ENCODE data around the gene RIMS3.

The RIMS3 gene

DNA sequence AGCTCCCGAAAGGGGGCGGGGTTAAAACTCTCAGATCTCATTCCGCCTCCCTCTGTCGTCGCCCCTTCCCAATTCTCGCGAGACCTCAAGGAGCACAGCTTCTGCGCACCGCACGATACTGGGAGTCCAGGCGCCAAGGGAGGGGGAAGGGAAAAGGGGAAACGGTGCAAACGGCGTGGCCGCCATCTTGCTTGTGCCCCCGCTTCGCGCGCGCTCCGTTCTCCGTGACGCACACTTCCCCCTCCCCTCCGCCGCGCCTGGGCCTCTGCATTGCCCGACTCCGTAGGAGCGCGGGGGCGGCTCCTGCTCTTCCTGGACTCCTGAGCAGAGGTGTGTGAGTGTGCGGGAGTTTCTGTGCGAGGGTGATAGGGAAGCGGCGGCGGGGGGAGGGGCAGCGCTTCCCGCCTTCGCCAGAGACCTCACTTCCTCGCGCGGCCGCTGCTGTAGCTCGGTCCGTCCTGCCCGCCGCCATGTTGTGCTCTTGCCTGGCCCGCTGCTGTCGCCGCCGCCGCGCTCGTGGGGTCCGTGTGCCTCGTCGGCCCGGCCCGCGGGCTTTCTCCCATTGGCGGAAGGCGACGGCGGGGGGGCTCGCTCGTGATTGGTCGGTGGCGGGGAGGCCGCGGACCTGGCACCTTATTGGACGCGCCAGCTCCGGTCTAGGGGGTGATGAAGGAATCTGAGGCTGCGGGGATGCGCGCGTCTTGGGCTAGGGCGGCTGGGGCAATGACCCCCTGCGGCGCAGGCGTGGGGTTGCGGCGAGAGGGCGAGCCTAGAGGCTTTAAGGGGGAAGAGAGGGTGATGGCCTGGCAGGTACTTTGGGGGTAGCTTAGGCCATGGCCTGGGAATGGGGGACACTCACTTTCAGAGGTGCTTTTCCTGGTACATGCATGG lies 26.3 kb upstream of the RIMS3 start, which contains the start of gene NFYC:
NFYC (plus strand) TSS at position 167 of the 891 bp plus-strand sequence. CDS start 47,140 bp downstream, outside the sequence.
- DNase-seq = peak; percentile 95

DNA sequence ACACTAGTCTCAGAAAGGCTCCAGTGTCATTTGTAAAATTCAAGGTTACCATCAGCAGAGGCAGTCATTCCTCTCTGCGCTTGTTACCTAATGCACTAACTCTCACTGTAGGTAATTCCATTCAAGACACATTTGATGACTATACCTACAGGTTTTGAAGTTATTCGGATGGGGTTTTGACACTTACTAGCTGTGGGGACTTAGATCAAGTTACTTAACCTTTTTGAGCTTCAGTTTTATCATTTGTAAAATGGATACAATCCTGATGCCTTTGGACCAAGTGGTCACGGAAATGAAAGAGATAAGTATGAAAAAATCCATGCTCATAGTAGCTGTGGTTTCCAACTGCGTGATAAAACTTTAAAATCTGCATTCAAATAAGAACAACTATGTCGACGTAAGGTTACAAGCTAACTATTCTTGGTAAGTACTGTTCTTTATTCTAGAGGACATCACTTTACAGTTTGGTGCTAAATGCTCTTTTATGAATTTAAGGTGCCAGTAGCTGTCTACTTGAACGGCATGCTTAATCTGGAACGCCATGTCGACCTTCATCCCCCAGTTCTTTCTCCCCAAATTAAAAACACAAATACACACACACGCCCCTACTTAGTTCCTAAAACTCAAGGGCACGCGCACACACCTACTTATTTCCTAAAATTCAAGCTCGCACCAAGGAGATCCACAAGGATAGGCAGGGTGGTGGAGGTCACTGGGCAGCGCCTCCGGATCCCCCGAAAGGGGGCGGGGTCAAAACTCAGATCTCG lies 25.5 kb upstream of the RIMS3 start:
- no peak for DNase-seq

DNA sequence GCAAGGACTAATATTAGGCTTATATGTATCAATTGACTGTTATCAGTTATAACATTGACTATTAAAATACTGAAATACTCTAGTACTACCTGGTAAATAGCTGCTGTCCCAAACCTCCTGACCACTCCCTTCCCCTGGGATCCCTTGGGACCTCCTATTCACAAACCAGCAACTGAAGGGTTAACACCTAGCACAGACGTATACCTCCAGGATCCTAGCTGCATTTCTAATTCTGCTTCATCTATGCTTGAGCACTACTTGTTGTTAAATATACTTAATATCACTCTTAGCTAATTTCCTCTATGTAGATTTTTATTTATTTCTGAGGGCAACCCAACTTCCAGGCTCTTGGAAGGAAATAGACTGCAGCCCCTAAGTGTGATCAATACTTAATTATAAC lies 24.3 kb upstream of the RIMS3 start:
- no peak for DNase-seq

DNA sequence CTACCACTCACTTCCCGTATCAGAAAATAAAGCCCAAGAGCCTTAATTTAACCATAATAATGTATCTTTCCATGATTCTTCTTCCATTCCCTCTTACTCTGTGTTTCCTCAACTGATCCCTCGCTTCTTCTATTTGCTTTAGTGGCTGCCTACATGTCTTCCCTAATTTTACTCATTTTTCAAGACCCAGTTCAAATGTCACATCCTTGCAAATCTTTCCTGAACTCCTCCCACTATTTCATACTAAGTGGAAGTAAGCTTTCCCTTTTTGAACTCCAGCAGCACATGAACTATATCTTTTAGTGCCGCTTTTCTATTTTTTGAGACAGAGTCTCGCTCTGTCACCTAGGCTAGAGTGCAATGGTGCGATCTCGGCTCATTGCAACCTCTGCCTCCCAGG lies 22.2 kb upstream of the RIMS3 start:
- DNase-seq = no peak

DNA sequence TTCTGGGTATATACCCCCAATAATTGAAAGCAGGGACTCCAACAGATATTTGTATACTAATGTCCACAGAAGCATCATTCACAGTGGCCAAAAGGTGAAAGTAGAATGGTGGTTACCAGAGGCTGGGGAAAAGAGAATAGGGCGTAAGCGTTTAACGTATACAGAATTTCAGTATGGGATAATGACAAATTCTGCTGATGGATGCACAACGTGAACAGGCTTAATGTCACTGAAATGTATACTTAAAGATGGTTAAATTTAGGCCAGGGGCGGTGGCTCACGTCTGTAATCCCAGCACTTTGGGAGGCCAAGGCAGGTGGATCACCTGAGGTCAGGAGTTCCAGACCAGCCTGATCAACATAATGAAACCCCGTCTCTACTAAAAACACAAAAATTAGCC lies 21.6 kb upstream of the RIMS3 start:
- DNase-seq = no peak

DNA sequence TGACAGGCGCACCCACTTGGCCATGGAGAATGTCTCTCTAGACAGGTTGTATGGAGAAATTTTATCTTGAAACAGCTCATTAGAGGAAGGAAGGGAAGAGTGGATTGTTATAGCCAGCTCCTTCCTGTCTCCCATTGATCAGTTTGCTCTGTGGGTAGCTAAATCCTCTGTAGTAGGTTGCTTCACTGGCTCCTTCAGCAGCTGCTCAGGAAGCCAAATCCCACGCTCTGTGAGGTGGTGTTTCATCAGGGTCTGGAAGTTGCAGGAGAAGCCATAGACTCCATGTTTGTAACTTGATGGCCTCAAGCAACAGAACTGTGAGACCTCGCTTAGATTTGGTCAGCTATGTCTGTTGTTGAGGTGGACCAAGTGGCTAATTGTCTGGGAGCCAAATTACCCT lies 19.2 kb upstream of the RIMS3 start:
- no peak for DNase-seq

DNA sequence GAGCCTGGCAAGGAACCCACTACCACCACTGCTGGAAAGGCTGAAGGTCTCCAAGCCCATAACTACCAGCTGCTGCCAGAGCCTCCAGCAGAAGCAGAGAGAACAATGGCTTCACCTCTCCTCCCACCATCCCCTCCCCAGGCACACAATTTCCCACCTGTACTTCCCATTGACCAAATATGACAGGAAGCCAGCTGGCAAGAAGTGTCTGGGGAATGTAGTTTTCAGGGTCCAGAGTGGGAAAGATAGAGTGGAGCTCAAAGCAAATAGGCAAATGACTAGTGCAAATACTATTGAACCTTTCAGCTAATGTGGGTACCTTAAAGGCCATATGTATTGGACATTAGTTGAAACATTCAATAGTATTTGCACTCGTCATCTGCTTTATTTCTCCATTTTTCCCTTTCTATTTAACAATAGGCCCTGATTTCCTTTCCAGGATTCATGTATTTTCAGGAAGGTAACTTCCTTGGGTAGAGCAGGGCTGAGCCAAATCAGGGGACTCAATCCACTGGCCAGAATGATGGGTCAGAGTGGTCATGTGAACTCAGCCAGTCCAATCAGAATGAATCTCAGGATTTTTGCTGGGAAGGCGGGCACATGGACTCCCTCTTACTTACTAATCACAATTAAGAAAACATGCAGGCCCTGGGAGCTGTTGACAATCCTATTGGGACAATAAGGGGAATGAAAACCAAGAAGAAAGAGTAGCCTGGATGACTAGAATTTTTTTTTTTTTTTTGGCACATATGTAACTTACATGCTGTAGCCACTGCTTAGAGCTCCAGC lies 13.9 kb upstream of the RIMS3 start:
- DNase-seq = no peak

DNA sequence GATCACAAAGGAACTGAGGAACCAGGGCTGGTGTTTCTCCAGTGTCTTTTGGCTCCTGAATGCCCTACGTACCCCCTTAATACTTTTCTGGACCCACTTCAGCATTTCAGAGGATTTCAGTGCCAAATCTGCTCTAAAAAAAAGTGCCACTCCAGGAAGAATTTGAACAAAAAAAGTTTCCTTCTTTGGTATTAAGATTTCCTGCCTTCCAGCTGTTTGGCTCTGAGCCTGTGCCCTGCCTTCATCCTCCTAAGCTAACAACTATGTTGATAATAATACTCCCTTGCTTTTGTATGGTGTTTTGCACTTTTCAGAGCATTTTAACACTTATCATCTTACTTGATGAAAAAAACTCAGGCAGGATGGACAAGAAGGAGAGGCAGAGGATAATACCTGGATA lies 11.0 kb upstream of the RIMS3 start:
- no peak for DNase-seq

DNA sequence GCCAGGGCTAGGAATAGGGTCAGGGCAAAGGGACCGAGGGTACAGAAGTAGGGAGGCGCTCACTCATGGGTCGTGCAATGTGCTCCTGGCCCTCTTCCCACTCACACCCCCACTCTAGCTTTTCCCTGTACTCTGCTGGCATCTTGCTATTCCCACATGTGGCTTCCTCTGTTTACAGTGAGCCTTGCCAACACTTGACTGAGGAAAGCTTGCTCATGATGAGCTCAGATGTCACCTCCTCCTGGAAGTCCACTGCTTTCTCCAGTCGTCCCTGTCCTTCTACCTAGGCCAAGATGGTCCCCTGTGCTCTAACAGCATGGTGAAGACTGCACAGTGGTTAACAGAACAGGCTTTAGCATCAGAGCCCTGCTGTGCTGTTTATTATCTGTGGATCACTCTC lies 8.0 kb upstream of the RIMS3 start:
- DNase-seq = no peak

DNA sequence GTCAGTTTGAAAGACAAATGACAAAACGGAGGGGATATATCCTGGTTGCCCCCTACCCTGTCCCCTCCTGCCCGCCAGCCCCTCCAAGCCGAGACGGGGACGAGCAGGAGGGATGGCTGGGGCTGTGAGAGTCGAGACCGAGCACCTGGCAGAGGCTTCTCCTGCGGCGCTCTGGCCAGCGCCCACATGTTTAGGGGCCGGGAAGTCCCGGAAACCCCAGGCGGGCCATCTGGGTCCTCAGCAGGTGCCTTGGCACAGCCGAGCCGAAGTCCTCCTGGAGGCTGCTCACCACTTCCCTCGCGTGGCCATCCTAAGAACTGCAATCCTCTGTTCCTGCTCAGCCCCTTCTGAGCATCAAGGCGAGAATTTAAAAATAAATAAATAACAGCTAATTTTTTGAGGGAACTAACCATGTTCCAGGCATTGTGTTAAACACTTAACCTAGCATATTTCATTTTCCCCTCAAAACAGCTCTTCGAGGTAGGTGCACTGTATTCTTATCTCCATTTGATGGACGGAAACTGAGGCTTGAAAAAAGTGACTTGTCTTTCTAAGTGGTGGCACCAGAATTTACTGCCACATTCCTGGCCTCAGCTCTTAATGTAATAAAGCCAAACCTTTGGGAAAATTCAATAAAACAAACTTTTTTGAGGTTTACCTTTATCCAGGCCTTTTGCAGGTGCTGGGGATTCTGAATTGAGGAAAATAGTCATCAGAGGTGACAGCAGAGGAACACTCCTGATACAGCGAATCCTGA lies 3.5 kb upstream of the RIMS3 start:
- DNase-seq = peak; percentile 82

DNA sequence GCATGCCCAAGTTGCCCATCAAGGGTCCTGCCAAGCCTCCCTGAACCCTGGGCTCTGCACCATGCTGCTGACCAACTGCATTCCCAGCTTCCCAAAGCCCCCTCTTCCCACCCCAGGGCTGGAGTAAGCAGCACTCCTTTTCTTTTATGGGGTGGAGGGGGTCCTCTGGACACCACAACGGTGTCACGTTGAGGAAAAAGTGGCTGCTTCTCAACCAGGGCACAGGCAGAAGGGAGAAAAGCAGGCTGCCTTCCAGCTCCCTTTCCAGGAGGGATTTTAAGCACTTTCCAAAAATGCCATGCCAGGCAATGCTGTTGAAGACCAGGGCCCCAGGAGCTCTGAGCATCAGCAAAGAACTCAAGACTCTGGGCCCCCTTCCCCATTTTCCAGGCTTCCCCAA lies 691 bp downstream of the RIMS3 start:
- no peak for DNase-seq

DNA sequence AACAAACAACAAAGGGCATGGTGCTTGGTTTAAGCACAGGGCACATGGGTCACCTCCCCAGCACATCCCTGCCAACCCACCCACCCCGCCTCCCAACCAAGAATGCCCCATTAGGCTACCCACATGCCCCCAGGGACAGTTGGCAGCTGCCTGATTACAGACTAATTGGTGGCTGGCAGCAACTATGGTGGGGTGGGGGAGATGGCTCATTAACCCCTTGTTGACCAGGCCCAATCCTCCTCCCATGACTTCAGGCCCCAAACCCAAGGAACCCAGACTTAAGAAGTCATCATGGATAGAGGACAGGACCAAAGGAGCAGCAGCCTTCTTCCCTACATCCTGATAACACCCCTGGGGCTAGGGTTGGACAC lies 1.3 kb downstream of the RIMS3 start:
- no peak for DNase-seq

DNA sequence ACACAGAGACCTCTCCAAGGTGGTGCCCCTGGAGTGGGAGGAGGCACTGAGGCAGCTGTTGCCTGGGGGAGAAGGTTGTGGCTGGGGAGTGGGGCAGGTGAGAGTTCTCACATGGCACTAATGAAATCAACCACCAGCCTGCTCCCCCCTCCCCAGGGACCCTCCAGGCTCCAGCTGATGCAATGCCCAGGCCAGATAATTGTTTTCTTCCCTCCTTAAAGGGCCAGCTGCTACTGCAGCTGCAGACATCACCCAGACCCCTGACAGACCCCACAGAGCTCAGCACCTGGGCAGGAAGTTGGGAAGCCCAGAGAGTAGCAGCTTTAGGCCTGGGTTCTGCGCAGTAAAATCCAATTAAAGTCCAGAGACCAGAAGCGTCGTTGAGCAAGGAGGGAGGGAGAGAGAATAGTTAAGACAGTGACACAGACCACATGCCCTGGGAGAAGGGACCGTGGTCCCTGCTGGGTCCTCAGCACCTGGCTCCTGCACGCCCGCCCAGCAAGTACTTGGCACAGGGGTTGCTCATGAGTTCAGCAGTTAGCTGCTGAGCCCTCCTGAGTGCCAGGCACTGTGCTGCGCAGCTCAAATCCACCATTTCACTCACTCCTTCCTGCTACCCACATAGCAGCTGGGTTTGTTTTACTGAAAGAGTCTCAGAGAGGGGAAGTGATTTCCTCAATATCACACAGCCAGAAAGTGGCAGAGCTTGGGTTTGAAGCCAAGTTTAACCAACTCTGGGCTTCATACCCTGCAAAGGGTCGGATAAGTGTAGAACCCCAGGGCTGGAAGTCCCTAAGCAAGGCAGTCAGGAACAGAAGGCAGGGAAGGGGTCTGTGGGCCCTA lies 1.9 kb downstream of the RIMS3 start:
- DNase-seq = no peak

DNA sequence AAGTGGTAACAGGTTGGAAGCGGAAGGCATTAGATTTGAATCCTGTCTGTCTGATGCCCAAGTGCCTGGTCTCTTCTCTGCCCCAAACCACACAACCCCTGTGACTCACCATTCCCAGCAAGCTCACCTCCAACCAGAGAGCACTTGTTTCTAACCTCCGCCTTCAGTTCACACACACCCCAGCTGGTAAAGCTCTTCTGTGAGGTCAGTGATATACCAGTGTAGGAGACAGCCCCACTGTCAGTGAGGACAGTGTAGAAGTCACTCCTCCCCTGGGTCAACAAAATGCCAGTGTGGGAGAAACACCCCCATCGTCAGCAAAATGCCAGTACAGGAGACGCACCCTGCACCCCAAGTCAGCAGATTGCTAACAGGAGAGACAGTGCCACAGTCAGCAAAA lies 2.6 kb downstream of the RIMS3 start:
- no peak for DNase-seq

DNA sequence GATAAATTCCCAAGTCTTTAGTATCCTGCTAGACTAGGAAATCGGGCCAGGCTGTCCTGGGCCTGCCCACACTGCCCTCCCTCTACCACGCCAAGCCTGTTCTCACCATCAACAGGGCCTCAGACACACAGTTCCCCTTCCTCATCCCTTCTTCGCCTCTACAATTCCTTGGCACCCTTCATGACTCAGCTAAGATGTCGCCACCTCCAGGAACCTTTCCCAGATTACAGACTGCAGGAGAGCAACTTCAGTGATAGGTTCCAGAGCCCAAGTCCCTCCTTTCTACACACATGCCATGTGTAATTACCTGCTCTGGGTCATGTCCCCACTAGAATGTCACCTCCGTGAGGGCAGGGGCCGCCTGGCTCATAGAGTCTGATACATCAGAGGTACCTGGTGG lies 3.3 kb downstream of the RIMS3 start:
- DNase-seq = no peak

DNA sequence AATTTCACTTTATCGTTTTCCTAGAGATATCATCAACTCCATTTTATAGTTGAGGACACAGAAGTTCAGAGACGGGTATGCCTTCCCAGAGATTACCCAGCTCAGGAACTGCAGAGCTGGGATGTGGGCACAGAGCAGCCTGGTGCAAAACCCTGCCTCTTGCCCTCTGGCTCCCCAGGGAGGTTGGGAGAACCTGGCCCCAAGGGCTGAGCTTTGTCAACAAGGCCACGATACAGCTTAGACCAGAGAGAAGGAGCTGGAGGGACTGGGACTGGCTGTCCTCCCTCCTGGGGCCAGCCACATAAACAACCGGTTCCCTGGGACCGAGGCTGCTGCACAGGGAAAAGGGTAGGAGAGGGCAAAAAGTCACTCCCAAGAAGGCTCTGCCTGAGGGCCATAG lies 3.8 kb downstream of the RIMS3 start:
- no peak for DNase-seq

DNA sequence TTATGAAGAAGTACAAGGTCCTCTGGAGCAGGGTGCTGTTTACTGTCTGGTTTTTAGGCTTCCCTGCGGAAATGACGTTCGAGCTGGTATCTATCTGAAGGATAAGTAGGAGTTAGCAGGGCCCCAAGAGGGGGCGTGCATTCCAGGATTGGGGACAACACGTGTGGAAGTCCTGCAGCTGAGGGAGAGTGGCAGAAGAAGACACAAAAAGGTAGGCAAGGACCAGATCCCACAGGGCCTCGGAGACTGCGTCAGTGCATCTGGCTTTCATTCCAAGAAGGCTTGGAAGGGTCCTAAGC lies 5.9 kb downstream of the RIMS3 start:
- no peak for DNase-seq

DNA sequence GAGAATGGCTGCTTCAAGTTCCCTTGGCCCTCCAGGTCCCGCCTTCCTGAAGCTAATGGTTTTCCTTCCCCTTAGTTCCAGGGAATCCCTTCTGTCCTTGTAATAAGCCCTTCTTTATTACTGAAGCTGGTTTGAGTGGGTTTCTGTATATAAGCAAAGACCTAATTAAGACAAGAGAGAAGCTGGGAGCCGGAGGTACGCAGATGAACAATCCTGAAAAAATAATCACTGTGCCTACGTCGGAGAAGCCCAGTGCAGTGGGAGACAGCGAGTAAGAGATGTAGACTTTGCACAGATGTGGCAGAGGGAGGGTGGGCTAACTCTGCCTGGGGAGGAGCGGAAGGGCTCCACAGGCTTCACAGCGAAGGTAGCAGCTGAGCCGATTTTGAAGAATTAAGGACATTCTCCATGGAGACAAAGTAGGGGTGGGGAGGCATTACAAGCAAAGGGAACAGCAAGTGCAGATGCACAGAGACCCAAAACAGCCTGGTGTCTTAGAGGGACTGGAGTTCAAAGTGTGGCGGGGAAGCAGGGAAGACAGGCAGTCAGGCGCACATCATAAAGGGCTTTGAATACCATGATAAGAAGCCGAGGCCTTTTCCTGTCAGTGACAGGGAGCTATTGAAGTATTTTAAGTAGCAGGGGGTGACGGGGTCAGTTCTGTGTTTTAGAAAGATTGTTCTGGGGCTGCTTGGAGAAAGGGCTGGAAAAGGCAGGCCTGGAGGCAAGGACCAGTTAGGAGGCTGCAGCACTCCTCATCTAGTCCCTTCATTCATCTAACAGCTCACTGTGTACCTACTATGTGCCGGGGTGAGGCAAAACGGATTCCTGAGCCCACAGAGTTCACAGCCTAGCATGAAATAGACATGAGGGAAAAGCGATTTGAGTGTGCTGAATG lies 6.5 kb downstream of the RIMS3 start:
- DNase-seq = no peak

DNA sequence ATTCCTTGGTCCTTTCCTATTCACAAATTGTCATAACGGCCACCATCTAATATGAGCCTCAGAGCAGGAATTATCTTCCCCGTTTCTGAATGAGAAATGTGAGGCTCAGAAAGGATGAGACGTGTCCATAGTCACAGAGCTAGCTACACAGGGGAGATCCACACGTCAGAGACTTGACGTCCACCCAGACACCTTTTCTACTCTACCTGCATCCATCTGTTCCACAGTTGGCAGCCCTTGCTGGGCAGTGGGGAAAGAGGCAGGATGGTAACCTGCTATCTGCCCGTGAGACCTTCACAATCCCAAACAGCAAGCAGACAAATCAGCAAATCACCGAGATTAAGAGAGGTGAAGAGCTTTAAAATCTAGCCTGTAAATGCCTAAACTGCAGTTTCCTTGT lies 8.4 kb downstream of the RIMS3 start:
- no peak for DNase-seq

DNA sequence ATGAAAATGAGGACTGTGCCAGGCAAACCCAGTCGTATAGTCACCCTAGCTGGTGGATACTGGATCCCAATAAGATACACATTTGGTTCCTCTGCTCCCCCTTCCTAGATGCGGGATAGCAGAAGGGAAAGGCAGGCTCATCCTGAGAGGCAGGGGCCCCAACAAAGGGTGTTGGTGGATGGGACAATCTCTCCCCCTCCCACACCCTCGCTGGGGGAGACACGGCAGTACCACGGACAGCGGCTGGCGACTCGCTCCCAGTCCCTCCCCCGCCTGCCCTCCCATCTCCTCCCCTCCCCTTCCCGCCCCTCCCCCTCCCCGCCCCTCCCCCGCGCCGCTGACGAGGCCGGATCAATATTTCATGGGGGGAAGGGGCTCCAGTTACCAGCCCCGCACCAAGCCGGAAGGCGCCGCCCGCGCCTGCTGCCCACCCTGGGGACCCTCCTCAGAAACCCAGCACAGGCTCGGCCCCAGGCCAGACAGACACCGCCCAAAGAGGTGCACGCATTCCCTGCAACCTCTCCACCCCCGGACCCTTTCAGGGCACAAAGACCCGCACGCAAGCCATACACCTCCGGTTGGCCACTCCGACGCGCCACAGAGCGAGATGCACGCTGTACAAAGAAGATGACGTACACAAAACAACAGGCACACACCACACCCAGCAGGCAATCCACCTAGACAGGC lies 11.5 kb downstream of the RIMS3 start:
- no peak for DNase-seq

Data from activated T-cell treated with anti-CD3 and anti-CD28 coated beads for 4 hours (primary cell).